Natural killer cell (primary cell): ENCODE measurements around the gene RREB1. TPM values are rescaled to one million over a fixed set of nuclear protein-coding genes. Genes with fewer than 3 reads are reported as not detected.

Experiments used
- ATAC-seq, 3 donors: fragments of 150-1000 bp in 2 of 3; fragments of 200-7000 bp in 1 of 3; cut with Tn5 transposase; 1 replicate in 1 of 3; 2 replicates in 2 of 3; pipeline ENCODE4 v1.10.0; 2021; ENCODE audit warnings: mild to moderate bottlenecking in 2 of 3, moderate library complexity in 2 of 3
- DNase-seq, 2 donors: peaks; one replicate each; pipeline versions ENCODE4 v3.0.0 to v3.0.0-alpha.2; 2013 to 2021; ENCODE audit warnings: mixed read lengths in 1 of 2
- H3K27ac ChIP-seq: one replicate; pipeline ENCODE4 v1.5.1; 2013; ENCODE audit warnings: mild to moderate bottlenecking, low read length
- H3K27me3 ChIP-seq: one replicate; pipeline ENCODE4 v1.6.1; 2013; ENCODE audit warnings: low read length; ENCODE audit not compliant: control insufficient read depth, insufficient read depth
- H3K36me3 ChIP-seq: one replicate; pipeline ENCODE4 v1.6.1; 2013; ENCODE audit warnings: low read length; ENCODE audit not compliant: control insufficient read depth, insufficient read depth
- H3K4me1 ChIP-seq: one replicate; pipeline ENCODE4 v1.6.1; 2013; ENCODE audit warnings: low read length; ENCODE audit not compliant: control insufficient read depth, insufficient read depth
- H3K4me3 ChIP-seq: one replicate; pipeline ENCODE4 v1.5.1; 2013; ENCODE audit warnings: low read length
- H3K9me3 ChIP-seq: one replicate; pipeline ENCODE4 v1.6.1; 2013; ENCODE audit warnings: low read length; ENCODE audit not compliant: control insufficient read depth, insufficient read depth
- H3K27ac Mint-ChIP-seq, 2 donors: one replicate each; pipeline ENCODE4 v1.8.0; 2022; ENCODE audit warnings: mild to moderate bottlenecking in 2 of 2, mixed read lengths in 2 of 2, moderate library complexity in 1 of 2
- H3K27me3 Mint-ChIP-seq, 2 donors: one replicate each; pipeline ENCODE4 v1.8.0; 2022; ENCODE audit warnings: low read depth in 2 of 2, mixed read lengths in 2 of 2
- H3K36me3 Mint-ChIP-seq: one replicate; pipeline ENCODE4 v1.8.0; 2022; ENCODE audit warnings: mixed read lengths
- H3K4me1 Mint-ChIP-seq, 2 donors: one replicate each; pipeline ENCODE4 v1.8.0; 2022; ENCODE audit warnings: mixed read lengths in 2 of 2
- H3K4me3 Mint-ChIP-seq: one replicate; pipeline ENCODE4 v1.8.0; 2022; ENCODE audit warnings: mild to moderate bottlenecking, moderate library complexity, mixed read lengths
- H3K9me3 Mint-ChIP-seq, 2 donors: one replicate each; pipeline ENCODE4 v1.8.0; 2022; ENCODE audit warnings: mixed read lengths in 2 of 2
- CTCF ChIP-seq: fragments of 200-600 bp; IDR thresholded peaks from one replicate; pipeline ENCODE4 v1.8.0; 2022; ENCODE audit warnings: antibody characterized with exemption
- WGBS: methylation state at CpG from one replicate; pipeline ENCODE4 v1.1.7; 2013; ENCODE audit warnings: missing lambda C conversion rate; ENCODE audit not compliant: insufficient coverage; 5-methylcytosine and 5-hydroxymethylcytosine counted together
- intact Hi-C: fragments of 100-400 bp; cut with micrococcal nuclease; formaldehyde crosslinking; loops from one replicate; pipeline ENCODE4 v1.14.2; 2022
- total RNA-seq, 4 donors: library from RNA; stranded (reverse); fragments of 120-200 nt in 1 of 4; gene quantifications; one replicate each; pipeline versions ENCODE4 v1.2.3 to v1.2.4, GENCODE V29; 2013 to 2022

RREB1 gene
- total RNA-seq, 3 donors from 2014 or later (not counting 1 experiment from before 2014, with no cell fraction given), result 42.2 to 51.8 (median 44.0) TPM

DNA sequence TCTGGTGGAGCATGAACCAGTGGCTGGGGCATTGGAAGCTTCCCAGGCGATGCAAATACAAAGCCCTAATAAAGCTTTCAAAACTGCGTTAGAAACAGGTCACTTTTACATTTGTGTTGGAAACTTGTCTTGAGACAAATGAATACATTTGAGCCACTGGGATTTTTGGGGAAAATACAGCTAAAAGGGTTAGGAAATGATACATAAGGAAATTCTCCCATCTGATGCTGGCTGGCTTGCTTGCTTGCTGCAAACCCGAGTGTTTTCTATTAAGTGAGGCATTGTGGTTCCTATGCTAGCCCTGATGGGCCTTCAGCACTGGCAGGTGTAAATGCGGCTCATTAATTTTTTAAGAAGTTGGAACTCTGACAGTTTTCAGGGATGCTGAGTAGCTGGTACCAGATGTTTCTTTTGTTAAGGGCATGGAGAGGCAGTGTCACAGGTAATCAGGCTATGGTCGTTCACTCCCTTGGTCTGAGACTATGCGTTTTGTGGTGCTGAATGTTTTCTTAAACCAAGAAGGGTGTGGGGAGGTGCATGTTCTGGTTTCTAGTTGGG is 35.2 kb downstream of the RREB1 start:
- Histone ChIP-seq H3K4me1 (peaks cover 34% of the 10 kb centered on the region), H3K4me3 (no peak overlapping the region), H3K36me3 (no peaks in the 10 kb centered on the region), H3K27me3 (no peaks in the 10 kb centered on the region), H3K9me3 (no peaks in the 10 kb centered on the region), H3K27ac (no peak overlapping the region)
- Mint-ChIP-seq H3K27me3 (no peaks in the 10 kb centered on the region), H3K9me3 (no peaks in the 10 kb centered on the region), H3K4me3 (peak overlapping the region; percentile 21), H3K27ac (peak overlapping the region; percentile 11 to 18), H3K36me3 (no peaks in the 10 kb centered on the region), H3K4me1 (peaks cover 54 to 58% of the 10 kb centered on the region in 2 donors)
- 79% methylated on average over 6 of the region's 6 CpGs for WGBS
- no peak for TF ChIP-seq CTCF
- intact Hi-C loops, result no loop called here
- ATAC-seq (no peak), DNase-seq (no peak)

- no peak overlapping the region for H3K4me3 ChIP-seq
- Mint-ChIP-seq H3K4me1 (peaks cover 51 to 53% of the 10 kb centered on the region in 2 donors), H3K27me3 (no peaks in the 10 kb centered on the region), H3K36me3 (no peaks in the 10 kb centered on the region), H3K4me3 (peak overlapping the region; percentile 21), H3K27ac (peak overlapping the region; percentile 11 to 18), H3K9me3 (no peaks in the 10 kb centered on the region)
- no peak for ATAC-seq
- intact Hi-C loops, result no loop called here
- H3K9me3 ChIP-seq, result no peaks in the 10 kb centered on the region
- no peaks in the 10 kb centered on the region for H3K27me3 ChIP-seq
- no peak for DNase-seq
- no peak overlapping the region for H3K27ac ChIP-seq
- WGBS, result 72% methylated on average over 7 of the region's 7 CpGs
- peaks cover 34% of the 10 kb centered on the region for H3K4me1 ChIP-seq
- TF ChIP-seq CTCF, result no peak
- no peaks in the 10 kb centered on the region for H3K36me3 ChIP-seq
Observed at GRCh38 chr6:7143476-7143974, 35.8 kb downstream of the RREB1 start.

GRCh38 chr6:7144872-7145584 is 37.3 kb downstream of the RREB1 start:
- Histone ChIP-seq H3K36me3 (no peaks in the 10 kb centered on the region), H3K9me3 (no peaks in the 10 kb centered on the region), H3K4me1 (peaks cover 34% of the 10 kb centered on the region), H3K27me3 (no peaks in the 10 kb centered on the region), H3K27ac (no peak overlapping the region), H3K4me3 (no peak overlapping the region)
- H3K4me3 Mint-ChIP-seq, result peak overlapping the region; percentile 84
- intact Hi-C loops, result no loop called here
- WGBS, result 66% methylated on average over 5 of the region's 7 CpGs
- peak overlapping the region; percentile 78 to 89 for H3K27ac Mint-ChIP-seq
- no peaks in the 10 kb centered on the region for H3K27me3 Mint-ChIP-seq
- no peaks in the 10 kb centered on the region for H3K36me3 Mint-ChIP-seq
- peak in 1 of 2 donors; percentile 36 for DNase-seq
- peaks cover 50 to 53% of the 10 kb centered on the region in 2 donors for H3K4me1 Mint-ChIP-seq
- H3K9me3 Mint-ChIP-seq, result no peaks in the 10 kb centered on the region
- no peak for TF ChIP-seq CTCF
- no peak for ATAC-seq
